GM18909 (cell line): ENCODE measurements around the gene ITGAX.

Experiments
- ATAC-seq: cut with Tn5 transposase; IDR thresholded peaks from one replicate; pipeline ENCODE4 v1.9.1; 2021; ENCODE audit warnings: mild to moderate bottlenecking; ENCODE audit not compliant: unreplicated experiment, poor library complexity

The ITGAX gene

GRCh38 chr16:31430380-31431052, 75.5 kb downstream of the ITGAX start:
- no peak for ATAC-seq
